HUDEP-2 (cell line): ENCODE data around the gene PIH1D1.
"Not testable (repeated sequence)": the region's sequence is repeated elsewhere in the genome, so short reads cannot be mapped to it uniquely, and the experiment has no call there.

Source experiments
- DNase-seq, 76 experiments: peaks; one replicate each; lab custom pipeline; 2025; ENCODE audit not compliant: unreplicated experiment in 76 of 76; lab: John Stamatoyannopoulos, UW

The PIH1D1 gene

GRCh38 chr19:49486232-49486631 is 34.6 kb upstream of the PIH1D1 start:
- DNase-seq, result no peak

- DNase-seq, result no peak
Measured at GRCh38 chr19:49481020-49481683, 29.5 kb upstream of the PIH1D1 start.

- DNase-seq, result no peak
Measured at GRCh38 chr19:49479975-49480628, 28.5 kb upstream of the PIH1D1 start.

GRCh38 chr19:49475995-49476880 is 24.6 kb upstream of the PIH1D1 start:
- peak in 32 of 76 experiments; percentile 9 to 65 (median 38) for DNase-seq

GRCh38 chr19:49475191-49475917 is 23.7 kb upstream of the PIH1D1 start:
- DNase-seq, result no peak

- DNase-seq, result no peak
Measured at GRCh38 chr19:49474542-49474924, 22.9 kb upstream of the PIH1D1 start.

DNA sequence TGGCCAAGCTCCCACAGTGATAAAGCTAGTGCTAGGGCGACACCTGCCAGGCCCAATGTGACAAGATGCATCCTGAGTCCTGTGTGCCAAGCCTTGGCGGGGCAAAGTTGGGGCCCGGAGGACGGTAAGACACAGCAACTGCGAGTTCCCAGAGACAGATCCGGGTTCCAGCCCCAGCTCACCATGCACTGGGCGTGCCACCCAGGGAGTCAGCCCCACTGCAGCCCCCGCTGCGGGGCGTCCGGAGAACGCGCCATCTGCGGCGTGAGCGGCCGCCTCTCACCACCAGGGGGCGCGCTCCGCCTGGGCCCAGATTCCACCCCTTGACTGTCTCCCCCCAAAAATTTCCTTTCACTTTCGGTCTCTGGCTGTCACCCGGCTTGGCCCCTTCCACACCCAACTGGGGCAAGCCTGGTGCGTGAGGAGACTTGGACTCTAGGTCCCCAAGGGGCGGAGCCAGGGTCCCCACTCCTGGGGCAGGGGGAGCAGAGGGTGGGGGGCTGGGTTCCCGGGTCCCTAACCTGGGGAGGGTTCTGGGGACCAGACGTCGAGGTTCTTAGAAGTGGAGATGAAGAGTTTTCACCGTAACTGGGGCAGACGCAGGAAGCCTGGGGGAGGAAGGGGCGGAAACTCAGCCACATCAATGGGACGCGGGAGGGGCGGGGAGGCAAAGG is 22.4 kb upstream of the PIH1D1 start, which contains the start of gene FLT3LG:
FLT3LG (plus strand) TSS at position 348 of the 674 bp plus-strand sequence. CDS start 425 bp downstream, outside the sequence.
- DNase-seq, result peak in 68 of 76 experiments; percentile 33 to 99 (median 78)

DNA sequence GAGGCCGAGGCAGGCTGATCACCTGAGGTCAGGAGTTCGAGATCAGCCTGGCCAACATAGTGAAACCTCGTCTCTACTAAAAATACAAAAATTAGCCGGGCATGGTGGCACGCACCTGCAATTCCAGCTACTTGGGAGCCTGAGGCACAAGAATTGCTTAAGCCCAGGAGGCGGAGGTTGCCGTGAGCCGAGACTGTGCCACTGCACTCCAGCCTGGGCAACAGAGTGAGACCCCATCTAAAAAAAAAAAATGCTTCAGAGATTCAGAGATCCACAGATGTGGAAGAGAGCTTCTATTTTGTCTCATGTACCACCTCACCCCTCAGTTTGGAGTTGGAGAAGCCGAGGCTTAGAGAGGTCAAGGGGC is 21.9 kb upstream of the PIH1D1 start:
- not testable (repeated sequence) for DNase-seq

DNA sequence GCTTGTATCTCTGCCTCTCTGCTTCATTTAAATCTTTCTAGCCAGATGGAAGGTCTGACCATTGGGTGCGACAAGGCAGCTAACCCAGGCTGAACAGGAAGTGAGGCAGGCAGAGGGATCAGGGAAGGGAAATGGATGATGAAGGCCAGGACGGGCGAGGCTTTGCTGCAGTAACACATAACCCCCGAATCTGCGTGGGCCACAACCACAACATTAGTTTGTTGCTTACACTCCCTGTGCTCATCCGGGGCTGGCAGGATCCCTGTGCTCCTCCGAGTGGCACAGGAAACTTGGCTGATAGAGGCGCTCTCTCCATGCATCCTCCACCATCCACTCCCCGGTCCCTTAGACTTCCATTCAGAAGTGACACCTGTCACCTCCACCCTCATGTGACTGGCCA is 21.3 kb upstream of the PIH1D1 start:
- DNase-seq, result no peak

GRCh38 chr19:49470615-49470978 is 19.0 kb upstream of the PIH1D1 start:
- no peak for DNase-seq

GRCh38 chr19:49469828-49470614 is 18.4 kb upstream of the PIH1D1 start:
- peak in 7 of 76 experiments; percentile 12 to 34 (median 22) for DNase-seq

GRCh38 chr19:49468746-49469447 is 17.3 kb upstream of the PIH1D1 start:
- DNase-seq, result peak in 67 of 76 experiments; percentile 33 to 88 (median 74)

DNA sequence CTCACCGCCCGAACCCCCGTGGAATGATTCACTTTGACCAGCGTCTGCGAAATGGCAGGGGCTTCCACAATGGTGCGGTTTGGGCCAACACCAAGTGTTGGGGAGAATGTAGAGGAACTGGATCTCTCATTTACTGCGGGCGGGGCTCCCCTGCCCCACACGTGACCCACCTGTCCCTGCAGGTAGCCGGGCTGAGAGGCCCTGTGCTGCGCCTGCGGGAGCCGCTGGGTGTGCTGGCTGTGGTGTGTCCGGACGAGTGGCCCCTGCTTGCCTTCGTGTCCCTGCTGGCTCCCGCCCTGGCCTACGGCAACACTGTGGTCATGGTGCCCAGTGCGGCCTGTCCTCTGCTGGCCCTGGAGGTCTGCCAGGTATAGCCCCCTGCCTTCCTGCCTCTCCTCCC is 16.6 kb upstream of the PIH1D1 start:
- no peak for DNase-seq

- no peak for DNase-seq
Measured at GRCh38 chr19:49465371-49465770, 13.8 kb upstream of the PIH1D1 start.

- DNase-seq, result no peak
Measured at GRCh38 chr19:49463960-49464740, 12.5 kb upstream of the PIH1D1 start.

GRCh38 chr19:49462492-49462891 is 10.9 kb upstream of the PIH1D1 start:
- no peak for DNase-seq

DNA sequence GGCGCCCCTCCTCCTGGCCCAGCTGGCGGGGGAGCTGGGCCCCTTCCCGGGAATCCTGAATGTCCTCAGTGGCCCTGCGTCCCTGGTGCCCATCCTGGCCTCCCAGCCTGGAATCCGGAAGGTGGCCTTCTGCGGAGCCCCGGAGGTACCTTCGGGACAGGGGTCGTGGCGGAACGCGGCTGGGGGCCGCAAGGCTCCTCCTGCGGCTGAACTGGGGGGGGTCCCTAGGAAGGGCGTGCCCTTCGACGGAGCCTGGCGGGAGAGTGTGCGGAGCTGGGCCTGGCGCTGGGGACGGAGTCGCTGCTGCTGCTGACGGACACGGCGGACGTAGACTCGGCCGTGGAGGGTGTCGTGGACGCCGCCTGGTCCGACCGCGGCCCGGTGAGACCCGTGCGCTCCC is 10.0 kb upstream of the PIH1D1 start:
- no peak for DNase-seq

DNA sequence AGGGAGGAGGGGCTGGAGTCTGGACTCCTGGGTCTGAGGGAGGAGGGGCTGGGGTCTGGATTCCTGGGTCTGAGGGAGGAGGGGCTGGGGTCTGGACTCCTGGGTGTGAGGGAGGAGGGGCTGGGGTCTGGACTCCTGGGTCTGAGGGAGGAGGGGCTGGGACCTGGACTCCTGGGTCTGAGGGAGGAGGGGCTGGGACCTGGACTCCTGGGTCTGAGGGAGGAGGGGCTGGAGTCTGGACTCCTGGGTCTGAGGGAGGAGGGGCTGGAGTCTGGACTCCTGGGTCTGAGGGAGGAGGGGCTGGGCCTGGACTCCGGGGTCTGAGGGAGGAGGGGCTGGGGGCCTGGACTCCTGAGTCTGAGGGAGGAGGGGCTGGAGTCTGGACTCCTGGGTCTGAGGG is 9.5 kb upstream of the PIH1D1 start:
- DNase-seq, result not testable (repeated sequence)
